Measurements from ENCODE around the gene ADCY4.
"Not testable (repeated sequence)": the region's sequence is repeated elsewhere in the genome, so short reads cannot be mapped to it uniquely, and the experiment has no call there.

Gene ADCY4

DNA sequence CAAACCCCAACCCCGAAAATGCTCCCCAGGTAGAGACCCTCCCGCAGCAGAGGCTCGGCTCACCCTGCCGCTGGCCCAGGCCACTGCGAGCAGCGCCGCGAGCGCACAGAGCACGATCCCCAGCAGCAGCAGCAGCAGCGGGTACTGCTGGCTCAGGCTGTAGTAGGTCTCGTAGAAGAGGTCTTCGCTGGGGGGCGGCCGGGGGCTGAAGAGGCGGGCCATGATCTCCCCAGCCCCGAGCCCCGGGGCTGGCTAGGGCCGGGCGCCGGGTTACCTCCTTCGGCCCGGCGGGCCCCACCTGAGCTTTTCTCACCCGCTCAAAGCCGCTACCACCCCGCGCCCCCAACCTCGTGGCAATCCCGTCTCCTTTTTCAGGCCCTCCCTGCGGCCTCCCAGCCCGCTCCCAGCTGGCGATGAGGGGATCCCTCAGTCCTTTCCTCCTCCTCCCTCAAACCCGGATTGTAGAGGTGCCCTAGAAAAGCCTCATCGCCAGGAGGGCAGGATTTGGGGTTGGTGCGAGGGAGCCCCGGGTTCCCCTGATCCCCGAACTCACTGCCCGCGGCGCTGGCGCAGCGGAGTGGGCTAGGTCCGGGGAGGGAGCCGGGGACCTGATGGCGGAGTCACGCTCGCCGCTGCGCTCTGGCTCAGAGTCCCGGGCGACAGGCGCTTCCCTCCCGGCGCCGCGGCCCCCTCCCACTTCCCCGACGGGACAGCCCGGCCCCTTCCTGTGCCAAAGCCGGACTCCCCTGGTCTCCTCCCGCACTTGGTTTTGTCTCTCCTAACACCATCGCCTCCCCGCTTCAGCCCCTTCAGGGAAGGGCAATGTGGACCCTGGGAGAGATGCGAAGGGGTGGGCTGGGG is at the start of gene ADCY4:
ADCY4 (minus strand) TSS at position 641 of the 861 bp plus-strand sequence; CDS start at position 222, 419 bp downstream.
- no peak for DNase-seq

DNA sequence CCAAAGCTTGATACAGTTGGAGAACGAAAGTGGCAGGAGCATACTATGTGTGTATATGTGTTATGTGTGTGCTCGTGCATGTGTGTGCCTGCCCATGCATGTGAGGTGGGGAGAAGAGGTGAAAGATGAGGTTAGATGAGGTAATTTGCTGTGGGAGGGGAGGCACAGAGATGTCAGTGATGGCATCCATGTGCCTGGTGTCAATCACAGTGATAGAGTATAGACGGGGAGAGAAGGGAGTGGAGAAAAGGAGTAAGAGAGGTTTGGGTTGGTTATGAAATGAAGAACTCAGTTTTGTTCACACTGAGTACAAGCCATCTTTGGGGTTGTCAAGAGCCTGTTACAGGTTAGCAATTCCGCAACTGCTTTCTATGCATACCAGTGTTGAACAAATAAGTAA is 49.3 kb upstream of the ADCY4 start:
- DNase-seq, result no peak

DNA sequence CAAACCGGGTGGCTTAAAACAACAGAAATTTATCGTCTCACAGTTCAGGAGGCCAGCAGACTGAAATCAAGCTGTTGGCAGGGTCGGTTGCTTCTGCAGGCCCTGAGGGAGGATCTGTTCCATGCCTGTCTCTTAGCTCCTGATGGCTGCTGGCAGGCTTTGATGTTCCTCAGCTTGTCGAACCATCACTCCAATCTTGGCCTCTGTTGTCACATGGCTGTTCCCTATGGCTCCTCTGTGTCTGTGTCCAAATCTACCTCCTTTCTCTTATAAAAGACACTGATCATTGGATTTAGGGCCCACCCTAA is 47.1 kb upstream of the ADCY4 start:
- no peak for DNase-seq

DNA sequence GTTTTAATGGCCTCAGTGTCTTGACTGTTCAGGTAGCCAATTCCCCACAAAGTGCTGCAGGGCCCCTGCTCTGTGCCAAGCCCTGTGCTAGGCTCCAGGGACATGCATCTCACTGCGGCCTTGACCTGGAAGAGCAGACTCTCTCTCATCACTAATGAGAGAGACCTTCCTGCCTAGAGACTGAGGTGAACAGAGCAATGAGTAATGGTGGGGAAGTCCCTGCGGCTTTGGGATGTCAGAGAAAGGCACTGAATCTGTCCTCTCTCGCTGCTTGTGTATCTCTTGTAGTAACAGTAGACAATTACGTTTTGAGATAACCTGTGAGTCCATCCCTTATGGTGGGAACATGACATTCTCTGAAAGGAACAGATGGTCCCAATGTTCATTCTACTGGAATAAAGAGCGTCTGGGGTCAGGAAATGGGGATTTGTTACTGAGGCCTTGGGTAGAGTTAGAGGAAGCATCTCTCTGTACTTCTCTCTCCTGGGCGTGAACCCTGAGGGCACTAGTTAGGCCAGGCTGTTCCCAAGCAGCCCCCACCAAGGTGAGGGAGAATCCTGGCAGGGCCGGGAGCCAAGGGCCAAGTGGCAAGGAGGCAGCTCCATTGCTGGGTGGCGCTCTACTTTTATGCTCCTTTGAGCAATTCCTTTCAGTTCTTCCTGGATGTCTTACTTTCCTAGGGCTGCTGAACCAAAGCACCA is 46.6 kb upstream of the ADCY4 start:
- DNase-seq, result no peak

DNA sequence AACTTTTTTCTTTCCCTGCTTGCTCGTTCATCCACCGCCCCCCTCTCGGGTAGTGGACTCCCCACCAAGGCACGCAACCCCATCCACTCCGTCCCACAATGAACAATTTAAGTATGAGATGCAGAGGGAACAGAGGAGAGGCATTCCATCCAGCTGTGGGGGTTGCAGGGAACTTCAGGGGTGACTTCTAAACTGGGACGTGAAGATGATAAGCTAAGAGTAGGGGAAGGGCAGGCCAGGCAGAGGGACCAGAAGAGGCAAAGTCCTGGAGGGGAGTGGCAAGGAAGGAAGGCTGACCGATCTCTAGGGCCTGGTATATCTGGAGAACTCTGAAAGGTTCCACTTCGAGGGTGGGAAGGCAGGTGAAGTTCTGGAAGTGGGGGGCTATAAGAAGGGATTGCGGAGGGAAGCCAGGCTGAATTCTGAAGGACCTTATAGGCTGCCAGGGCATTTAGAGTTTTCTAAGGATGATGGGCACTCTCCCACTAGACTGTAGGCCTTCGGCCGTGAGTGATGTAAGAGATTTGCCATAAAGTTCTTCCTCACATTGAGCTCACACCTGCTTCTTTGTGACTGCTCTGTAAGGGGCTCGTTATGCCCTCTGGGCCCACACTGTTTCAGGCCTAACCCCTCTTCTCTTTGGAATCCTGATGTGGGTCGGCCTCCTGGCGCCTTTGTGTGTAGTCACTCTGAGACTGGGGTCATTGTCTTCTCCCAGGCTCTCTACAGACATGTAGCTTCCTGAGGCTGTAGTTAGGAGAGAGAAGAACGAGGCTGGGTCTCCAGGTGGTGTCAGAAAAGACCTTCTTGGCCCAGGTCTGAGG is 45.2 kb upstream of the ADCY4 start:
- DNase-seq, result no peak

DNA sequence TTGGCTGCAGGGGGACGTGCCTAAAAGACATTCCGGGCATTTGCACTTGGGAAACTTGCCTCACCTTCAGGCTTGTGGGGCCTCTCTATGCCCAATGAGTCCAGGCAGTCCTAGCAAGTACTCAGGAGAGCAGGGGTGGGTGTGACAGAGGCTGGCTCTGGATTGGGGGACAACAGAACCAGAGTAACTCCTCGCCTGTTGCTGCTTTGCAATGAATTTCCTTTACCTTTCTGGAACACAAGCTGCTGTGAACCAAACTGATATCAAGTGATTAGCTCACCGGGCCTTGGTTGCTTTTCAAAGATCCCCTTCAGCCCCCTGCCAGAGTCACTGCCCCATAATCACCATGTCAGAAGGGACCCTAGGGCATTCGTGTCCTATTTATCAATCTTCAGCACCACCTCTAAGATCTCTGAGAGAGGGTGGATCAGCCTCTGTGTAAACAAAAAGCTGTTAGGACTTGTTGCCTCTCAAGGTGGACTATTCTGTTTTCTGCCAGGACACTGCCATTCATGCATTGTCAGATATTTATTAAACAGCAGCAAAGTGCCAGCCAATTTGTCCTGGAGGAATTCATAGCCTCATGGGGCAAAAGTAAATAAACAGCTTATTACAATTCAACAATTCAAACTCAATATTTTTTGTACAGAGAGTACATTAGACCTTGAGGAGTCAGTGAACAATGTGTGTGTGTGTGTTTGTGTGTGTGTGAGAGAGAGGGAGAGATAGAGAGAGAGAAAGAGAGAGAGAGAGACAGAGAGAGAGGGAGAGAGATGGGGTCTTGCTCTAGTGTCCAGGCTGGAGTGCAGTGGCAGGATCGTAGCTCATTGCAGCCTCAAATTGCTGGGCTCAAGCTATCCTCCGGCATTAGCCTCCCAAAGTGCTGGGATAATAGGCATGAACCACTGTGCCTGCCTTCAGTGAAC is 44.4 kb upstream of the ADCY4 start:
- DNase-seq, result peak; percentile 2

DNA sequence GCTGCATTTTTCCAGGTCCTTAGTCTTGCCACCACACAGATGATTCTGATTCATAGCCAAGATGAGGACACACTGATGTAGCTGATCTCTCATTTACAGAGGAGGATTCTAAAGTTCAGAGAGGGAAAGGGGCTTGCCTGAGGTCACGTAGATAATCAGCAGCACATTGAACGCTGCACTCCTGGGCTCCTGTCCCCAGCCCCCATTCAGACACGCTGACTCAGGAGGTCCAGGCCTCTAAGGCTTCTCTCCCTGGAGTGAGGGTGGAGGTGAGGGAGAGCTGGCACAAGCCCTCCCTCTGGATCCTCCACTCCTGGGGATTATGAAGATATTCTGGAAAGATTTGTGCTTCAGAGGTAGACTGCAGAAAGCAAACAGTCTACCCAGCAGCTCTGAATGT is 43.5 kb upstream of the ADCY4 start:
- DNase-seq, result no peak

DNA sequence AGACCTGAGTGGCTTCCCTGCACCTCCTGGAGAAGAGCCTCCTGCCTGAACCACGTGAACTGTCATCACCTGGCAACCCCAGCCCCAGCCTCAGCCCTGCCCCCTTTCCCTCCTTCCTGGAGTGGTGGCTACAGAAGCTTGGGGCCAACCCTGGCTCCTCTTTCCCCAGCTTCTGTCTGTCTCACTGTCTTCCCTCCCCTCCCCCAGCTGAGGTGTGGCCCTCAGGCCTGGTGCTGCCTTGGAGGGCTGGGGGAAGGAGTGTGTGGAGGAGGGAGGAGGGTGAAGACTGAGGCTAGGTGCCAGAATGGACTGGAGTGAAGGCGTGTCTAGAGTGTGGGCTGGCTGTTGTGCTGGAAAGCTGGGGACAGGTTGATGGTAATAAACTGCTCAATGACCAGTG is 42.8 kb upstream of the ADCY4 start:
- DNase-seq, result no peak

DNA sequence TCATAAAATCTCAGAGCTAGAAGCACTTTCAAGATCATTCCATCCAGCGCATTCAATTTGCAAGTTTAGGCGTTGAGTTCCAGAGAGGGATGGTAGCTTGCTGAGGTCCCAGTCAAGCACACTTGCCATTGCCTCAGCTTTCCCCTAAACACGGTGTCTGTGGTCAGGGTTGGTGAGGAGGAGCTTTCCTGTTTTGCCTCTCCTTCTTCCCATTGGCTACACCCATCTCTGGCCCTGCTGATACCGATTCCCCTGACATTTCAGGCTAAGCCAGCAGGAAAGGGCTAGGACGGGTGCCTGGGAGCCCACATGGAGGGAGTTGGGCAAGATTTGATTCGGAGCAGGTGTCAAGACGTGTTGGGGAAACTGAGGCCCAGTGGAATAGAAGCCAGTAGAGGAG is 42.3 kb upstream of the ADCY4 start:
- no peak for DNase-seq

DNA sequence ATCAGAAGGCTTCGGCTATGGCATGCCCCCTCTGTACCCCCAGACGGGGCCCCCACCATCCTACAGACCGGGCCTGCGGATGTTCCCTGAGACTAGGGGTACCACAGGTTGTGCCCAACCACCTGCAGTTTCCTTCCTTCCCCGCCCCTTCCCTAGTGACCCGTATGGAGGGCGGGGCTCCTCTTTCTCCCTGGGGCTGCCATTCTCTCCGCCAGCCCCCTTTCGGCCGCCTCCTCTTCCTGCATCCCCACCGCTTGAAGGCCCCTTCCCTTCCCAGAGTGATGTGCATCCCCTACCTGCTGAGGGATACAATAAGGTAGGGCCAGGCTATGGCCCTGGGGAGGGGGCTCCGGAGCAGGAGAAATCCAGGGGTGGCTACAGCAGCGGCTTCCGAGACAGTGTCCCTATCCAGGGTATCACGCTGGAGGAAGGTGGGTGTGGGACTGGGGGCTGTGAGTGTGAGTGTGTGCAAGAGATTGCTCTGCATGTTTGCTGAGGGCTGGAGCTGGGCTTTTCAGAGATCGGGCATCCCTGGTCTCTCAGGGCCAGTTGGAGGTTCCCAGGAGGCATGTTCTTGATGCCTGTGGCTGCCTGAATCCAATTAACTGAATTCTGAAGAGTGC is 41.7 kb upstream of the ADCY4 start:
- no peak for DNase-seq

DNA sequence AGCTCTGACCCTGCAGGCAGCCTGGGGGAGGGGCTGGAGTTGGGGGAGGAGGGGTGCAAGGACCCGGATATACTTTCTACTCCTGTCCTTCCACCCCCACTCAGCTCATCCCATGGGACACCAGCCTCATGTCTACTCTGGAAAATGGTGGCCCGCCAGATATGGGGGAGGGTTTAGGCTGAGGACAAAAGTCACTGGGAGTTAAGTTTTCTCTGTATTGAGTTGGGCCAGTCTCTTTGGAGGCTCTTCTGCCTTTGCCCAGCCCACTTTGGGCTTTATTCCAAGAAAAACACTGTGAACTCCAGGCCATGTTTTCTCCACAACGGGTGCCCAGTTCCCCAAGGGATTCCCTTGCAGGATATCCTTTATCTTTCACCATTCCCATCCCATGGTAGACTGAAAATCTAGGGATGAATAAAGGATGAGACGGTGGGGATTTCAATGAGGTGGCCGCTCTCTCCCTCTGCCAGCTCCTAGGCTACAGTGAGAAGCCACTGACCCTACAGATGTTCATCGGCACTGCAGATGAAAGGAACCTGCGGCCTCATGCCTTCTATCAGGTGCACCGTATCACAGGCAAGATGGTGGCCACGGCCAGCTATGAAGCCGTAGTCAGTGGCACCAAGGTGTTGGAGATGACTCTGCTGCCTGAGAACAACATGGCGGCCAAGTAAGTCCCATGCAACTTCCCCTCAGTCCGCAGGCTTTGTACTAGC is 38.0 kb upstream of the ADCY4 start:
- DNase-seq, result peak; percentile 19

DNA sequence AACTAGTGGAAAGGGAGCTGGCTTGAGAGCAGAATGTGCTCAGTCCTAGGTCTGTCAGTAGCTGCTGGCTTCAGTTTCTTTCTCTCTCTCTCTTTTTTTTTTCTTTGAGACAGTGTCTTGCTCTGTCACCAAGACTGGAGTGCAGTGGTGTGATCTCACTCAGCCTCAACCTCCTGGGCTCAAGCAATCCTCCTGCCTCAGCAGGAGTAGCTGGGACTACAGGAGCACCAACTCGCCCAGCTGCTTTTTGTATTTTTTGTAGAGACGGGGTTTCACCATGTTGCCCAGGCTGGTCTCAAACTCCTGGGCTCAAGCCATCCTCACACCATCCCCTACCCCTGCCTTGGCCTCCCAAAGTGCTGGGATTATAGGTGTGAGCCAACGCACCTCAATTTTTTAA is 36.7 kb upstream of the ADCY4 start:
- DNase-seq, result not testable (repeated sequence)

DNA sequence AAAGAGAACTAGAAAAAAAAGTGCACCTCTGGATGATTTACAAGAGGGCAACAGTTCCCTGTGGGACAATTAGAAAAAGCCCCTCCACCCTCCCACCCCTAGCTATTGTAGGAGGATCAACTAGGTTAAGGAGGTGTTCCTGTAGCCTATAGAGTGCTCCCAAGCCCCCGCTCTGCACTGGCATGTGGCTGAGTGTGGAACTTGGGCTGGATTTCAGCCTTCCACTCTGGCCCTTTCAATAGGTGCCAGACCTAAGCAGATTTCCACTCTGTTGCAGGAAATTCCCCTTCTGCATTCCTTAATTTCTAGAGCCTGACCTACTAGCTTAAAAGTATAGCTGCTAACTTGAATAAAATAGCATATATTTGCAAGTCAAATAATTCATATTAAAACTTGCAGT is 35.9 kb upstream of the ADCY4 start:
- DNase-seq, result no peak

DNA sequence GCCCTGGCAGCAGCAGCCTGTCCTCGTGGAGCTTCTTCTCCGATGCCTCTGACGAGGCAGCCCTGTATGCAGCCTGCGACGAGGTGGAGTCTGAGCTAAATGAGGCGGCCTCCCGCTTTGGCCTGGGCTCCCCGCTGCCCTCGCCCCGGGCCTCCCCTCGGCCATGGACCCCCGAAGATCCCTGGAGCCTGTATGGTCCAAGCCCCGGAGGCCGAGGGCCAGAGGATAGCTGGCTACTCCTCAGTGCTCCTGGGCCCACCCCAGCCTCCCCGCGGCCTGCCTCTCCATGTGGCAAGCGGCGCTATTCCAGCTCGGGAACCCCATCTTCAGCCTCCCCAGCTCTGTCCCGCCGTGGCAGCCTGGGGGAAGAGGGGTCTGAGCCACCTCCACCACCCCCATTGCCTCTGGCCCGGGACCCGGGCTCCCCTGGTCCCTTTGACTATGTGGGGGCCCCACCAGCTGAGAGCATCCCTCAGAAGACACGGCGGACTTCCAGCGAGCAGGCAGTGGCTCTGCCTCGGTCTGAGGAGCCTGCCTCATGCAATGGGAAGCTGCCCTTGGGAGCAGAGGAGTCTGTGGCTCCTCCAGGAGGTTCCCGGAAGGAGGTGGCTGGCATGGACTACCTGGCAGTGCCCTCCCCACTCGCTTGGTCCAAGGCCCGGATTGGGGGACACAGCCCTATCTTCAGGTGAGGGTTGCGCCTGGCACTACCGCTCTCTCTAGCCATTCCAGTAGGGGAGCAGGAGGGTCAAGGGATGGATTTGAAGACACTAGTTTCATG is 35.2 kb upstream of the ADCY4 start:
- DNase-seq, result no peak

DNA sequence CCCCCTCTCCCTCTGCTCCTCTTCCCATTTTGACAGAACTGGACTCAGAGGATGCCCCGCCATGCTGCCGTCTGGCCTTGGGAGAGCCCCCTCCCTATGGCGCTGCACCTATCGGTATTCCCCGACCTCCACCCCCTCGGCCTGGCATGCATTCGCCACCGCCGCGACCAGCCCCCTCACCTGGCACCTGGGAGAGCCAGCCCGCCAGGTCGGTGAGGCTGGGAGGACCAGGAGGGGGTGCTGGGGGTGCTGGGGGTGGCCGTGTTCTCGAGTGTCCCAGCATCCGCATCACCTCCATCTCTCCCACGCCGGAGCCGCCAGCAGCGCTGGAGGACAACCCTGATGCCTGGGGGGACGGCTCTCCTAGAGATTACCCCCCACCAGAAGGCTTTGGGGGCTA is 34.6 kb upstream of the ADCY4 start:
- no peak for DNase-seq

DNA sequence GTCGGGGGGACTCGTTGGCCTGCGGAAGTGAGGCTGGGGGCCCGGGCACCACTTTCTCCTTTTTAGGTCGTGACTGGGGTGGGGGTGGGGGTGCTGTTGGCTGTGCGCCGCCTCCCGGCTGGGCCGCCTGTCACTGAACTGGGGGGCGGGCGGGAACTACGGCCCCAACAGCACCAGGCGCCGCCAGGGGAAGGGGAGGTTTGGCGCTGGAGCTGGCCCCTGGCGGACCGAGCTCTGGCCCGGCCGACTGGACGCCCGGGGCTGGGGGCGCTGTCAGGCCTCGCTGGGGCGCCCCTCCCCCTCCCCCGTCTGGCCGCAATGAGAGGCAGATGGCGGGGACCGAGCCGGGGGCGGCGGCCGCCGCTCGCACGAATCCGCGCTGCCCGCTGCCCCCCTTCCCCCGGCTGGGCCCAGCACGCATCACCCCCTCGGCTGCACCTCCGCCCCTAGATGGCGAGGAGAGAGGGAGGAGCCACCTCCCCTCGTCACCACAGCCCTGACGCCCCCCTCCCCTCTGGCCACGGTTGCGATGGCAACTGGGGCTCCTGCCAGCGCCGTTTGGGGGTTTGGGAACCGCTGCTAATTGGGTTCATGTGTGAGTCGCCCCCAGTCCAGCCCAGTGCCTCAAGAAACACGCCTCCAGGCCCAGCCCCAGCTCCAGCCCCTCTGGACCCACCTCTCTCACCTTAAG is 33.8 kb upstream of the ADCY4 start:
- DNase-seq, result peak; percentile 60

DNA sequence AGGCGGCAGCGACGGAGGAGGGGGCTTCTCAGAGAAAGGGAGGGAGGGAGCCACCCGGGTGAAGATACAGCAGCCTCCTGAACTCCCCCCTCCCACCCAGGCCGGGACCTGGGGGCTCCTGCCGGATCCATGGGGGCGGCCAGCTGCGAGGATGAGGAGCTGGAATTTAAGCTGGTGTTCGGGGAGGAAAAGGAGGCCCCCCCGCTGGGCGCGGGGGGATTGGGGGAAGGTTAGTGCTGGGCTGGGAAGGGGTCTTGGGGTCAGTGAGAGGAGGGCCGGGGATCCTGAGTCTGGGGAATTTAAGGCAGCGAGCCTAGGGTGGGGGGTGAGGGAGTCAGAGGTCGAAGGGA is 33.3 kb upstream of the ADCY4 start:
- no peak for DNase-seq

DNA sequence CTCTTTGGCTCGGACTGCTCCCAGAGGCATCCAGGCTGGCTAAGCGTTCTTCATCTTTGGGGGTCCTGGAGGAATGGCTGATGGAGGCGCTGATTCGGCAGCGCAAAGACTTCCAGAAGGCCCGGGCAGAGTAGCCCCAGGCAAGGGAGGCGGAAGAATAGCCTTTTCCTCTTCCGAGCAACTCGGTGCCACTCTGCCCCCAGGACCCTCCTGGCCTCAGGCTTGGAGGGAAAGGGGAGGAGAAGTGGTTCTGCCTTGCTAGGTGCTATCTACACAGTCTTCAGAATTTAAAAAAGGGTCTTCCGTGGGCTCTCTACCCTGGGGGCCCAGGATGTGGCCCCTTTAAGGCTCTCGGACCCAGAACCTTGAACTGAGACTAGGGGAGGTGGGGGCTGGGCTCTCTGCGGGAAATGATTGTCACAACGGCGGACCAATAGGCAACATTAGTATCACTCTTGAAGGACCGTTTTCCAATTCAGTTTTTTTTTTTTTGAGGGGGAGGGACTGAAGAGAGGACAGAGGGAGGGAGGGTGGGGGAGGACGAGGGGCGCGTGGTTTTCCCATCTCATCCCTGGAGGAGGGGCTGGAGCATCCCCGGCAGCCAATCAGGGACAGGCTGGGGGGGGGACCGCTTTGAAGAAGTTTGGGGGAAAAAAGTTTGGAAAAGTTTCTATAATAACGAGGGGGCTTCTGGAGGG is 32.8 kb upstream of the ADCY4 start, which contains the start of gene NFATC4:
NFATC4 (plus strand) TSS at position 671 of the 698 bp plus-strand sequence. CDS start 157 bp downstream, outside the sequence.
- DNase-seq, result peak; percentile 92

Data from NCI-H1105 treated with DMSO at 0.1 percent for 48 hours (cell line).